Measurements from ENCODE around the gene KDM4C.

Gene KDM4C

GRCh38 chr9:6965566-6965965 is 207.8 kb downstream of the KDM4C start:
- H3K9me3 ChIP-seq: no peaks in the 10 kb centered on the region
- no peak for TF ChIP-seq CTCF (IDR thresholded peaks at IDR 0.05; ENCODE audit: low read depth, low read length)
- H3K27me3 ChIP-seq: no peaks in the 10 kb centered on the region
- H3K36me3 ChIP-seq: no peaks in the 10 kb centered on the region
- DNase-seq: no peak
- H3K4me1 ChIP-seq: peaks cover 28% of the 10 kb centered on the region
- H3K4me3 ChIP-seq (ENCODE audit: low read depth, low read length): no peak overlapping the region

- Histone ChIP-seq H3K4me1 (peaks cover 18% of the 10 kb centered on the region), H3K36me3 (no peaks in the 10 kb centered on the region), H3K27me3 (no peaks in the 10 kb centered on the region), H3K9me3 (no peaks in the 10 kb centered on the region), H3K4me3 (ENCODE audit: low read depth, low read length) (no peak overlapping the region)
- TF ChIP-seq CTCF (IDR thresholded peaks at IDR 0.05; ENCODE audit: low read depth, low read length): no peak
- DNase-seq: no peak
Observed at GRCh38 chr9:6968271-6968670, 210.5 kb downstream of the KDM4C start.

GRCh38 chr9:6969805-6970204 is 212.0 kb downstream of the KDM4C start:
- Histone ChIP-seq H3K4me3 (ENCODE audit: low read depth, low read length) (no peak overlapping the region), H3K4me1 (peaks cover 18% of the 10 kb centered on the region), H3K36me3 (no peaks in the 10 kb centered on the region), H3K27me3 (no peaks in the 10 kb centered on the region), H3K9me3 (no peaks in the 10 kb centered on the region)
- TF ChIP-seq CTCF (IDR thresholded peaks at IDR 0.05; ENCODE audit: low read depth, low read length): no peak
- no peak for DNase-seq

GRCh38 chr9:6973089-6973488 is 215.3 kb downstream of the KDM4C start:
- Histone ChIP-seq H3K4me1 (peaks cover 9% of the 10 kb centered on the region), H3K27me3 (no peaks in the 10 kb centered on the region), H3K4me3 (ENCODE audit: low read depth, low read length) (no peak overlapping the region), H3K9me3 (no peaks in the 10 kb centered on the region; the same call in 1 of the 2 replicates), H3K36me3 (no peaks in the 10 kb centered on the region)
- no peak for TF ChIP-seq CTCF (IDR thresholded peaks at IDR 0.05; ENCODE audit: low read depth, low read length)
- DNase-seq: no peak

- peaks cover 12% of the 10 kb centered on the region for H3K4me1 ChIP-seq
- TF ChIP-seq CTCF (IDR thresholded peaks at IDR 0.05; ENCODE audit: low read depth, low read length): no peak
- H3K27me3 ChIP-seq: no peaks in the 10 kb centered on the region
- DNase-seq: no peak
- no peaks in the 10 kb centered on the region; the same call in 1 of the 2 replicates for H3K9me3 ChIP-seq
- no peaks in the 10 kb centered on the region for H3K36me3 ChIP-seq
- H3K4me3 ChIP-seq (ENCODE audit: low read depth, low read length): no peak overlapping the region
Observed at GRCh38 chr9:6973762-6974161, 216.0 kb downstream of the KDM4C start.

- no peak for TF ChIP-seq CTCF (IDR thresholded peaks at IDR 0.05; ENCODE audit: low read depth, low read length)
- H3K4me1 ChIP-seq: peaks cover 9% of the 10 kb centered on the region
- no peak overlapping the region for H3K4me3 ChIP-seq (ENCODE audit: low read depth, low read length)
- H3K27me3 ChIP-seq: no peaks in the 10 kb centered on the region
- H3K36me3 ChIP-seq: no peaks in the 10 kb centered on the region
- DNase-seq: no peak
- no peaks in the 10 kb centered on the region; the same call in 1 of the 2 replicates for H3K9me3 ChIP-seq
Observed at GRCh38 chr9:6975198-6975597, 217.4 kb downstream of the KDM4C start.

Measured in BE2C (cell line).